ENCODE measurements around the gene SSH2.
"Not testable (repeated sequence)": the region's sequence is repeated elsewhere in the genome, so short reads cannot be mapped to it uniquely, and the experiment has no call there.

SSH2 gene

GRCh38 chr17:29930409-29931010, 482 bp upstream of the SSH2 start:
- no peak for DNase-seq (ENCODE audit: low read depth)

GRCh38 chr17:29929006-29929532, 959 bp downstream of the SSH2 start:
- no peak for DNase-seq (ENCODE audit: low read depth)

- no peak for DNase-seq (ENCODE audit: low read depth)
Measured at GRCh38 chr17:29927546-29927945, 2.5 kb downstream of the SSH2 start.

GRCh38 chr17:29924786-29925185, 5.2 kb downstream of the SSH2 start:
- no peak for DNase-seq (ENCODE audit: low read depth)

- no peak for DNase-seq (ENCODE audit: low read depth)
Measured at GRCh38 chr17:29918922-29919856, 10.8 kb downstream of the SSH2 start.

- DNase-seq (ENCODE audit: low read depth), result no peak
Measured at GRCh38 chr17:29918016-29918415, 12.0 kb downstream of the SSH2 start.

- no peak for DNase-seq (ENCODE audit: low read depth)
Measured at GRCh38 chr17:29914819-29915537, 15.1 kb downstream of the SSH2 start.

GRCh38 chr17:29911641-29912177, 18.3 kb downstream of the SSH2 start:
- DNase-seq (ENCODE audit: low read depth), result no peak

- DNase-seq (ENCODE audit: low read depth), result no peak
Measured at GRCh38 chr17:29909236-29910003, 20.6 kb downstream of the SSH2 start.

GRCh38 chr17:29906969-29907368, 23.1 kb downstream of the SSH2 start:
- DNase-seq (ENCODE audit: low read depth), result no peak

GRCh38 chr17:29905879-29906167, 24.2 kb downstream of the SSH2 start:
- no peak for DNase-seq (ENCODE audit: low read depth)

GRCh38 chr17:29905086-29905878, 24.7 kb downstream of the SSH2 start:
- DNase-seq (ENCODE audit: low read depth), result no peak

GRCh38 chr17:29903471-29903870, 26.6 kb downstream of the SSH2 start:
- no peak for DNase-seq (ENCODE audit: low read depth)

- DNase-seq (ENCODE audit: low read depth), result not testable (repeated sequence)
Measured at GRCh38 chr17:29897136-29897535, 32.9 kb downstream of the SSH2 start.

GRCh38 chr17:29892201-29892600, 37.8 kb downstream of the SSH2 start:
- DNase-seq (ENCODE audit: low read depth), result no peak

- no peak for DNase-seq (ENCODE audit: low read depth)
Measured at GRCh38 chr17:29891131-29891530, 38.9 kb downstream of the SSH2 start.

GRCh38 chr17:29885031-29885640, 44.9 kb downstream of the SSH2 start:
- no peak for DNase-seq (ENCODE audit: low read depth)

GRCh38 chr17:29883497-29883896, 46.5 kb downstream of the SSH2 start:
- DNase-seq (ENCODE audit: low read depth), result no peak

GRCh38 chr17:29881256-29881655, 48.8 kb downstream of the SSH2 start:
- DNase-seq (ENCODE audit: low read depth), result no peak

GRCh38 chr17:29880031-29880430, 50.0 kb downstream of the SSH2 start:
- DNase-seq (ENCODE audit: low read depth), result no peak

Data from T-helper 22 cell (primary cell).